ENCODE measurements around the gene UQCC5. TPM values are rescaled to one million over a fixed set of nuclear protein-coding genes. Genes with fewer than 3 reads are reported as not detected.

UQCC5 gene
- total RNA-seq, 1 experiment from 2014 or later = 37.8 TPM

GRCh38 chr3:52504977-52505376 is 31.4 kb upstream of the UQCC5 start (continued):
- TF ChIP-seq ZNF219 (CRISPR knock-in tag; IDR thresholded peaks at IDR 0.05; ENCODE audit: borderline replicate concordance) = no peak
- TF ChIP-seq TEAD4 (CRISPR knock-in tag; IDR thresholded peaks at IDR 0.05) = no peak
- TF ChIP-seq, protein P1, sequence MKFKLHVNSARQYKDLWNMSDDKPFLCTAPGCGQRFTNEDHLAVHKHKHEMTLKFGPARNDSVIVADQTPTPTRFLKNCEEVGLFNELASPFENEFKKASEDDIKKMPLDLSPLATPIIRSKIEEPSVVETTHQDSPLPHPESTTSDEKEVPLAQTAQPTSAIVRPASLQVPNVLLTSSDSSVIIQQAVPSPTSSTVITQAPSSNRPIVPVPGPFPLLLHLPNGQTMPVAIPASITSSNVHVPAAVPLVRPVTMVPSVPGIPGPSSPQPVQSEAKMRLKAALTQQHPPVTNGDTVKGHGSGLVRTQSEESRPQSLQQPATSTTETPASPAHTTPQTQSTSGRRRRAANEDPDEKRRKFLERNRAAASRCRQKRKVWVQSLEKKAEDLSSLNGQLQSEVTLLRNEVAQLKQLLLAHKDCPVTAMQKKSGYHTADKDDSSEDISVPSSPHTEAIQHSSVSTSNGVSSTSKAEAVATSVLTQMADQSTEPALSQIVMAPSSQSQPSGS (CRISPR knock-in tag; IDR thresholded peaks at IDR 0.05; ENCODE audit: borderline replicate concordance, low read depth) = no peak
- TF ChIP-seq, protein P2, sequence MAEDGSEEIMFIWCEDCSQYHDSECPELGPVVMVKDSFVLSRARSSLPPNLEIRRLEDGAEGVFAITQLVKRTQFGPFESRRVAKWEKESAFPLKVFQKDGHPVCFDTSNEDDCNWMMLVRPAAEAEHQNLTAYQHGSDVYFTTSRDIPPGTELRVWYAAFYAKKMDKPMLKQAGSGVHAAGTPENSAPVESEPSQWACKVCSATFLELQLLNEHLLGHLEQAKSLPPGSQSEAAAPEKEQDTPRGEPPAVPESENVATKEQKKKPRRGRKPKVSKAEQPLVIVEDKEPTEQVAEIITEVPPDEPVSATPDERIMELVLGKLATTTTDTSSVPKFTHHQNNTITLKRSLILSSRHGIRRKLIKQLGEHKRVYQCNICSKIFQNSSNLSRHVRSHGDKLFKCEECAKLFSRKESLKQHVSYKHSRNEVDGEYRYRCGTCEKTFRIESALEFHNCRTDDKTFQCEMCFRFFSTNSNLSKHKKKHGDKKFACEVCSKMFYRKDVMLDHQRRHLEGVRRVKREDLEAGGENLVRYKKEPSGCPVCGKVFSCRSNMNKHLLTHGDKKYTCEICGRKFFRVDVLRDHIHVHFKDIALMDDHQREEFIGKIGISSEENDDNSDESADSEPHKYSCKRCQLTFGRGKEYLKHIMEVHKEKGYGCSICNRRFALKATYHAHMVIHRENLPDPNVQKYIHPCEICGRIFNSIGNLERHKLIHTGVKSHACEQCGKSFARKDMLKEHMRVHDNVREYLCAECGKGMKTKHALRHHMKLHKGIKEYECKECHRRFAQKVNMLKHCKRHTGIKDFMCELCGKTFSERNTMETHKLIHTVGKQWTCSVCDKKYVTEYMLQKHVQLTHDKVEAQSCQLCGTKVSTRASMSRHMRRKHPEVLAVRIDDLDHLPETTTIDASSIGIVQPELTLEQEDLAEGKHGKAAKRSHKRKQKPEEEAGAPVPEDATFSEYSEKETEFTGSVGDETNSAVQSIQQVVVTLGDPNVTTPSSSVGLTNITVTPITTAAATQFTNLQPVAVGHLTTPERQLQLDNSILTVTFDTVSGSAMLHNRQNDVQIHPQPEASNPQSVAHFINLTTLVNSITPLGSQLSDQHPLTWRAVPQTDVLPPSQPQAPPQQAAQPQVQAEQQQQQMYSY (CRISPR knock-in tag; IDR thresholded peaks at IDR 0.05) = no peak
- no peak for TF ChIP-seq JUN (CRISPR knock-in tag; IDR thresholded peaks at IDR 0.05)
- TF ChIP-seq FOXP1 (CRISPR knock-in tag; IDR thresholded peaks at IDR 0.05; ENCODE audit: borderline replicate concordance) = no peak
- TF ChIP-seq, protein P3, sequence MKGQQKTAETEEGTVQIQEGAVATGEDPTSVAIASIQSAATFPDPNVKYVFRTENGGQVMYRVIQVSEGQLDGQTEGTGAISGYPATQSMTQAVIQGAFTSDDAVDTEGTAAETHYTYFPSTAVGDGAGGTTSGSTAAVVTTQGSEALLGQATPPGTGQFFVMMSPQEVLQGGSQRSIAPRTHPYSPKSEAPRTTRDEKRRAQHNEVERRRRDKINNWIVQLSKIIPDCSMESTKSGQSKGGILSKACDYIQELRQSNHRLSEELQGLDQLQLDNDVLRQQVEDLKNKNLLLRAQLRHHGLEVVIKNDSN (CRISPR knock-in tag; IDR thresholded peaks at IDR 0.05) = no peak

DNA sequence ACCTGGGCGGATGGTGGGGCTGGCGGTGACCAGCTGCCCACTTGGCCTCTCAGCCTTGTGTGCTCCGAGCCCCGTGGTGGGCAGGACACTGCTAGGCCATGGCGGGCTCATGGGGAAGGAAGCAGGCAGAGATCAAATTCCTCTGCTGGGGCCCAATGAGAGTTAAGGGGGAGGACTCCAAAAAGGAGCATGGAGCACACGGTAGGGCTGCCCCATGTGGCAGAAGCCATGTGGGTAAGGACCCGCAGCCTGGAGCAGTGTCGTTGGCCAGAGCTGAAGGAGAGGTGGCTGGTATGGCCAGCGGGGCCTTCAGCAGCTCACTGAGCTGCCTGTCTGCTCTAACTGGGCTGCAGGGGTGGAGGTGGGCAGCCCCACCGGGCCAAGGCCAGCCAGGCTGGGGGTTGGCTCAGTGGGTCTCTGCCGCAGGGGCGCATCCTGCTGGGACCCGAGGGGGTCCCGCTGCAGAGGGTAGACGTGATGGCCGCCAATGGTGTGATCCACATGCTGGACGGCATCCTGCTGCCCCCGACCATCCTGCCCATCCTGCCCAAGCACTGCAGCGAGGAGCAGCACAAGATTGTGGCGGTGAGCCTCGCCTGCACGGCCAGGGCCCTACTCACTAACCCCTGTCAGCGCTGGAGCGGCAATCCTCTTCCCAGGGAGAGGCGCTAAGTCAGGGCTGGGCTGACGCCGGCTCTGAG is 30.0 kb upstream of the UQCC5 start:
- H3K36me3 Mint-ChIP-seq = no peaks in the 10 kb centered on the region
- ATAC-seq = no peak
- CTCF ChIA-PET = no interaction called here
- no peaks in the 10 kb centered on the region for H3K9me3 Mint-ChIP-seq
- TF ChIP-seq USF2 (CRISPR knock-in tag; IDR thresholded peaks at IDR 0.05) = no peak
- no peak overlapping the region for H3K4me3 Mint-ChIP-seq
- H3K4me1 Mint-ChIP-seq = peaks cover 2% of the 10 kb centered on the region; the same call in 1 of the 2 replicates
- no peak for DNase-seq (ENCODE audit: low spot score)
- POLR2A ChIA-PET = no interaction called here
- H3K27ac Mint-ChIP-seq = no peak overlapping the region
- H3K27me3 Mint-ChIP-seq (ENCODE audit: low read depth) = no peaks in the 10 kb centered on the region; the same call in 1 of the 2 replicates

DNA sequence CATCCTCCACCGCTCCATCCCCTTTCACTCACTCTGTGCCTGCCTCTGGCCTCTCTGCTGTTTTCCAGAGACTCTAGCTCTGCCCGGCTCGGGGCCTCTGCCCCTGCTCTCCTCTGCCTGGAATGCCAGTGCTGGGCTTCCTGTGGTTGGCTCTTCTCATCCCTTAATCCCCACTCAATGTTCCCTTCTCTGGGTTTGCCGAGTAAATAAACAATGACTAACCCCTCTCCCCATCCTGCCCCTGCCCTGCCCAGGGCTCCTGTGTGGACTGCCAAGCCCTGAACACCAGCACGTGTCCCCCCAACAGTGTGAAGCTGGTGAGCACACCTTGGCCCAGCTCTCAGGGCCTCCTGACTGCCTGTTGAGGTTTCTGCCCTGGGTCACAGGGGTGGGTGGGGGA is 29.0 kb upstream of the UQCC5 start:
- Mint-ChIP-seq H3K27me3 (ENCODE audit: low read depth) (no peaks in the 10 kb centered on the region; the same call in 1 of the 2 replicates), H3K4me1 (peaks cover 2% of the 10 kb centered on the region; the same call in 1 of the 2 replicates), H3K27ac (no peak overlapping the region), H3K4me3 (no peak overlapping the region), H3K9me3 (no peaks in the 10 kb centered on the region), H3K36me3 (no peaks in the 10 kb centered on the region)
- CTCF ChIA-PET = interaction anchor here (0.8 kb wide), 1 partner anchor 29 kb away, joined by 3 read pairs; the partner anchor contains the start of gene UQCC5
- POLR2A ChIA-PET = no interaction called here
- DNase-seq (ENCODE audit: low spot score) (no peak), ATAC-seq (no peak)
- TF ChIP-seq, protein P4, sequence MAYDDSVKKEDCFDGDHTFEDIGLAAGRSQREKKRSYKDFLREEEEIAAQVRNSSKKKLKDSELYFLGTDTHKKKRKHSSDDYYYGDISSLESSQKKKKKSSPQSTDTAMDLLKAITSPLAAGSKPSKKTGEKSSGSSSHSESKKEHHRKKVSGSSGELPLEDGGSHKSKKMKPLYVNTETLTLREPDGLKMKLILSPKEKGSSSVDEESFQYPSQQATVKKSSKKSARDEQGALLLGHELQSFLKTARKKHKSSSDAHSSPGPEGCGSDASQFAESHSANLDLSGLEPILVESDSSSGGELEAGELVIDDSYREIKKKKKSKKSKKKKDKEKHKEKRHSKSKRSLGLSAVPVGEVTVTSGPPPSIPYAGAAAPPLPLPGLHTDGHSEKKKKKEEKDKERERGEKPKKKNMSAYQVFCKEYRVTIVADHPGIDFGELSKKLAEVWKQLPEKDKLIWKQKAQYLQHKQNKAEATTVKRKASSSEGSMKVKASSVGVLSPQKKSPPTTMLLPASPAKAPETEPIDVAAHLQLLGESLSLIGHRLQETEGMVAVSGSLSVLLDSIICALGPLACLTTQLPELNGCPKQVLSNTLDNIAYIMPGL (CRISPR knock-in tag; IDR thresholded peaks at IDR 0.05) = no peak
- TF ChIP-seq FOXK1 (CRISPR knock-in tag; IDR thresholded peaks at IDR 0.05) (no peak), CREM (CRISPR knock-in tag; IDR thresholded peaks at IDR 0.05) (no peak), NFYB (CRISPR knock-in tag; conservative IDR thresholded peaks at IDR 0.05; ENCODE audit: low read depth) (no peak), E2F1 (CRISPR knock-in tag; IDR thresholded peaks at IDR 0.05) (no peak), ZNF317 (CRISPR knock-in tag; IDR thresholded peaks at IDR 0.05; ENCODE audit: borderline replicate concordance, low read depth) (no peak), FOXJ3 (CRISPR knock-in tag; IDR thresholded peaks at IDR 0.05; ENCODE audit: borderline replicate concordance) (no peak), PREB (CRISPR knock-in tag; IDR thresholded peaks at IDR 0.05; ENCODE audit: borderline replicate concordance) (no peak), ESRRA (CRISPR knock-in tag; IDR thresholded peaks at IDR 0.05; ENCODE audit: borderline replicate concordance) (no peak), RORB (CRISPR knock-in tag; IDR thresholded peaks at IDR 0.05) (no peak)
- TF ChIP-seq, protein P5, sequence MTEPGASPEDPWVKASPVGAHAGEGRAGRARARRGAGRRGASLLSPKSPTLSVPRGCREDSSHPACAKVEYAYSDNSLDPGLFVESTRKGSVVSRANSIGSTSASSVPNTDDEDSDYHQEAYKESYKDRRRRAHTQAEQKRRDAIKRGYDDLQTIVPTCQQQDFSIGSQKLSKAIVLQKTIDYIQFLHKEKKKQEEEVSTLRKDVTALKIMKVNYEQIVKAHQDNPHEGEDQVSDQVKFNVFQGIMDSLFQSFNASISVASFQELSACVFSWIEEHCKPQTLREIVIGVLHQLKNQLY (CRISPR knock-in tag; IDR thresholded peaks at IDR 0.05) = no peak
- TF ChIP-seq, protein P6, sequence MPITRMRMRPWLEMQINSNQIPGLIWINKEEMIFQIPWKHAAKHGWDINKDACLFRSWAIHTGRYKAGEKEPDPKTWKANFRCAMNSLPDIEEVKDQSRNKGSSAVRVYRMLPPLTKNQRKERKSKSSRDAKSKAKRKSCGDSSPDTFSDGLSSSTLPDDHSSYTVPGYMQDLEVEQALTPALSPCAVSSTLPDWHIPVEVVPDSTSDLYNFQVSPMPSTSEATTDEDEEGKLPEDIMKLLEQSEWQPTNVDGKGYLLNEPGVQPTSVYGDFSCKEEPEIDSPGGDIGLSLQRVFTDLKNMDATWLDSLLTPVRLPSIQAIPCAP (CRISPR knock-in tag; IDR thresholded peaks at IDR 0.05) = no peak
